SK-N-SH (cell line): ENCODE measurements around the gene CAMK2D. TPM values are rescaled to one million over a fixed set of nuclear protein-coding genes. Genes with fewer than 3 reads are reported as not detected.

Source experiments
- CTCF ChIA-PET: fragments of 300-600, 350-600 bp; formaldehyde crosslinking; extraction: SDS; loops from one replicate; lab custom pipeline; 2021; lab: Yijun Ruan, JAX
- POLR2A ChIA-PET: fragments of 350-600 bp; sonication (Branson Sonifier 250); formaldehyde crosslinking; extraction: SDS; loops from one replicate; lab custom pipeline; 2020; ENCODE audit warnings: antibody characterized with exemption, inconsistent platforms; lab: Yijun Ruan, JAX
- DNase-seq: peaks from one replicate; pipeline ENCODE4 v3.0.0; 2012
- H2AFZ ChIP-seq: fragments of 200-600 bp; sonication (generic); 2 replicates; pipeline ENCODE4 v1.8.1; 2016; ENCODE audit warnings: antibody characterized with exemption, mild to moderate bottlenecking, low read depth
- H3F3A ChIP-seq: fragments of 200-600 bp; sonication (generic); replicated peaks from 2 replicates; pipeline ENCODE3; 2016; ENCODE audit warnings: antibody characterized with exemption, mild to moderate bottlenecking; ENCODE audit not compliant: insufficient read depth
- H3K27ac ChIP-seq, 2 experiments: fragments of 200-500 bp in 1 of 2; fragments of 200-600 bp in 1 of 2; sonication (Bioruptor generic) in 1 of 2; sonication (generic), shearing (Covaris generic) in 1 of 2; 2 replicates each; pipeline versions ENCODE4 v1.5.1 to v1.6.1; 2014 to 2016; ENCODE audit warnings: low read depth in 2 of 2, inconsistent platforms in 1 of 2, low read length in 1 of 2, mild to moderate bottlenecking in 1 of 2, mixed read lengths in 1 of 2
- H3K27me3 ChIP-seq: fragments of 200-600 bp; sonication (generic), shearing (Covaris generic); 2 replicates; pipeline ENCODE4 v1.6.1; 2016; ENCODE audit warnings: mixed run types; ENCODE audit not compliant: insufficient read depth
- H3K36me3 ChIP-seq, 2 experiments: fragments of 200-500 bp in 1 of 2; fragments of 200-600 bp in 1 of 2; sonication (Bioruptor generic) in 1 of 2; sonication (generic) in 1 of 2; replicated peaks in 1 of 2; 2 replicates each; pipeline versions ENCODE3 to v1.5.1; 2014 to 2016; ENCODE audit warnings: low read length in 1 of 2, mild to moderate bottlenecking in 1 of 2; ENCODE audit not compliant: insufficient read depth in 2 of 2, control insufficient read depth in 1 of 2
- H3K4me1 ChIP-seq, 2 experiments: fragments of 200-500 bp in 1 of 2; fragments of 200-600 bp in 1 of 2; sonication (Bioruptor generic) in 1 of 2; sonication (generic), shearing (Covaris generic) in 1 of 2; 2 replicates each; pipeline versions ENCODE4 v1.5.1 to v1.6.1; 2014 to 2016; ENCODE audit warnings: low read depth in 1 of 2, low read length in 1 of 2, mixed run types in 1 of 2; ENCODE audit not compliant: insufficient read depth in 2 of 2, control insufficient read depth in 1 of 2
- H3K4me2 ChIP-seq: fragments of 200-600 bp; sonication (generic), shearing (Covaris generic); 2 replicates; pipeline ENCODE4 v1.6.1; 2017; ENCODE audit warnings: mixed run types
- H3K4me3 ChIP-seq, 2 experiments: fragments of 200-500 bp in 1 of 2; fragments of 200-600 bp in 1 of 2; sonication (Bioruptor generic) in 1 of 2; sonication (generic), shearing (Covaris generic) in 1 of 2; 2 replicates each; pipeline versions ENCODE4 v1.5.1 to v1.8.1; 2014 to 2016; ENCODE audit warnings: low read depth in 2 of 2, inconsistent platforms in 1 of 2, low read length in 1 of 2, mild to moderate bottlenecking in 1 of 2, mixed read lengths in 1 of 2, moderate library complexity in 1 of 2
- H3K79me2 ChIP-seq: fragments of 200-600 bp; sonication (generic); 2 replicates; pipeline ENCODE4 v1.8.1; 2017; ENCODE audit warnings: mild to moderate bottlenecking; ENCODE audit not compliant: insufficient read depth
- H3K9ac ChIP-seq: fragments of 200-600 bp; sonication (generic); 2 replicates; pipeline ENCODE4 v1.6.1; 2017; ENCODE audit warnings: mixed run types
- H3K9me2 ChIP-seq: fragments of 200-600 bp; sonication (generic); 2 replicates; pipeline ENCODE4 v1.6.1; 2017; ENCODE audit warnings: mixed run types
- H3K9me3 ChIP-seq: fragments of 200-600 bp; sonication (generic); 2 replicates; pipeline ENCODE4 v1.6.1; 2017; ENCODE audit warnings: mixed run types, mild to moderate bottlenecking, moderate library complexity
- H4K20me1 ChIP-seq: fragments of 200-600 bp; sonication (generic); 2 replicates; pipeline ENCODE4 v1.6.1; 2017; ENCODE audit warnings: mild to moderate bottlenecking, mixed run types; ENCODE audit not compliant: insufficient read depth
- CHD2 ChIP-seq: fragments of 150-350 bp; IDR thresholded peaks from 2 replicates; pipeline ENCODE4 v1.6.1; 2018; ENCODE audit warnings: low read length; ENCODE audit not compliant: partially characterized antibody
- FOXJ3 ChIP-seq: sonication (generic); formaldehyde crosslinking; IDR thresholded peaks from 2 replicates; pipeline ENCODE4 v1.5.1; 2020; ENCODE audit warnings: mild to moderate bottlenecking, missing genetic modification reagents
- GATA2 ChIP-seq: sonication (generic); formaldehyde crosslinking; IDR thresholded peaks from 2 replicates; pipeline ENCODE4 v1.5.0; 2020; ENCODE audit warnings: mild to moderate bottlenecking, missing genetic modification reagents
- JUND ChIP-seq: IDR thresholded peaks from 2 replicates; pipeline ENCODE4 v1.4.0; 2012
- NFIC ChIP-seq: IDR thresholded peaks from 2 replicates; pipeline ENCODE4 v1.4.0; 2012; ENCODE audit warnings: borderline replicate concordance
- SIN3A ChIP-seq: IDR thresholded peaks from 2 replicates; pipeline ENCODE4 v1.6.1; 2012; ENCODE audit warnings: low read depth, mild to moderate bottlenecking, low read length, moderate library complexity, borderline replicate concordance
- SMC3 ChIP-seq: IDR thresholded peaks from 2 replicates; pipeline ENCODE4 v1.6.1; 2012; ENCODE audit warnings: low read depth, low read length, improper control_type of control experiment
- YY1 ChIP-seq: IDR thresholded peaks from 2 replicates; pipeline ENCODE4 v1.4.0; 2012; ENCODE audit warnings: low read depth, mild to moderate bottlenecking
- WGBS: methylation state at CpG from one replicate; pipeline ENCODE4 v1.1.6; 2017; ENCODE audit warnings: low lambda C conversion rate; 5-methylcytosine and 5-hydroxymethylcytosine counted together
- polyA plus RNA-seq, 3 experiments: library from polyadenylated mRNA; depleted of rRNA; stranded (reverse); fragments of >200 nt; gene quantifications; 2 replicates each; pipeline ENCODE4 v1.2.3, GENCODE V29; 2012
- TF ChIP-seq, protein P1 (sequence below): fragments of 150-350 bp; IDR thresholded peaks from 2 replicates; pipeline ENCODE4 v1.6.1; 2016; ENCODE audit warnings: mild to moderate bottlenecking, low read depth, low read length
- TF ChIP-seq, protein P2 (sequence below): IDR thresholded peaks from 2 replicates; pipeline ENCODE4; 2012
- TF ChIP-seq, protein P3 (sequence below): IDR thresholded peaks from 2 replicates; pipeline ENCODE4 v1.4.0; 2012; ENCODE audit warnings: low read depth, borderline replicate concordance

Gene CAMK2D
- polyA plus RNA-seq, 1 of the 3 experiments (the other 2 are of a cell fraction) = 17.0 TPM

DNA sequence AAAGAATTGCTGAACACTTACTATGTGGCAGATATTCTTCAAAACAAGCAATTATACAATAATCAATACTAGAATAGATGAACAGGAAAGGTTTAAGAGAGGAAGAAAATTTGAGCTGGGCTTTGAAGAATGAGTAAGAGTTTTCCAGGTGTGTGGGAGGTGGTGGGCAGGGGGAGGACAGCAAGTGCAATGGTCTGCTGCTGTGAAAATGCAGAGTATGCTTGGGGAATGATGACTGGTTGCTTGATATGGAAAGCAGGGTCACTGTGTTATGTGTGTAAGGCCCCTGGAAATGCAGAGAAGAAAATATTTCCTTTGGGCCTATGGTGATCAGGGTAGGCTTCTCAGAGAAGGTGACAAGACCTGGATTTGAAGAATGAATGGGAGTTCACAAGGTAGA, 300.3 kb downstream of the CAMK2D start:
- Histone ChIP-seq H3K4me3 (no peak overlapping the region), H3K9me2 (no peaks in the 10 kb centered on the region), H3K27me3 (no peaks in the 10 kb centered on the region), H3K9ac (no peak overlapping the region), H3F3A (peaks cover 3% of the 10 kb centered on the region), H3K79me2 (no peaks in the 10 kb centered on the region), H4K20me1 (no peaks in the 10 kb centered on the region), H3K27ac (no peak overlapping the region), H3K4me2 (no peak overlapping the region), H2AFZ (no peak overlapping the region), H3K4me1 (no peaks in the 10 kb centered on the region), H3K36me3 (peaks cover 45 to 85% of the 10 kb centered on the region in 2 experiments), H3K9me3 (no peaks in the 10 kb centered on the region)
- DNase-seq = no peak
- CTCF ChIA-PET = no interaction called here
- TF ChIP-seq NFIC (no peak), SMC3 (no peak), YY1 (no peak)
- TF ChIP-seq, protein P1, sequence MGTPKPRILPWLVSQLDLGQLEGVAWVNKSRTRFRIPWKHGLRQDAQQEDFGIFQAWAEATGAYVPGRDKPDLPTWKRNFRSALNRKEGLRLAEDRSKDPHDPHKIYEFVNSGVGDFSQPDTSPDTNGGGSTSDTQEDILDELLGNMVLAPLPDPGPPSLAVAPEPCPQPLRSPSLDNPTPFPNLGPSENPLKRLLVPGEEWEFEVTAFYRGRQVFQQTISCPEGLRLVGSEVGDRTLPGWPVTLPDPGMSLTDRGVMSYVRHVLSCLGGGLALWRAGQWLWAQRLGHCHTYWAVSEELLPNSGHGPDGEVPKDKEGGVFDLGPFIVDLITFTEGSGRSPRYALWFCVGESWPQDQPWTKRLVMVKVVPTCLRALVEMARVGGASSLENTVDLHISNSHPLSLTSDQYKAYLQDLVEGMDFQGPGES = no peak
- POLR2A ChIA-PET = no interaction called here

DNA sequence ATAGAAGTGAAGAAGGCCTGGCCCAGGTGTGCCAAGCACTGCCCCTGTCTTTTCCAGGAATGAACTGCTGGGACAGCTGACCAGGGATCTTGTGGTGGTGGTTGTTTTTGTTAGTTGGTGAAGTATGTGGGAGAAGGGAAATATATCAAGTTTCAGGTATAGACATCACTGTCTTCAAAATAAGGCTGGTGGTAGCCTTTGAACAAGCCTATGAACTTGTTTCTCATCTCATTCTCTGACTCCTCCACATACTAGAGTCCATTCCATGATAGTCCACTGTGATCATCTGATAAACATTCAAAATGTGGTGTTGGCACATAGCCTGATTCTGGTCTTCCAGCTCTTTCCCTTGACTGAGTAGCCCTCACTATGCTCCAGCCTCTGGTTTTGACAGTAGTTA, 303.7 kb downstream of the CAMK2D start:
- no peak for DNase-seq
- H3K9me2 ChIP-seq = no peaks in the 10 kb centered on the region
- H4K20me1 ChIP-seq = no peaks in the 10 kb centered on the region
- POLR2A ChIA-PET = no interaction called here
- no peak overlapping the region for H3K4me2 ChIP-seq
- H3K9me3 ChIP-seq = no peaks in the 10 kb centered on the region
- no peak overlapping the region for H3K9ac ChIP-seq
- peaks cover 7% of the 10 kb centered on the region for H3F3A ChIP-seq
- peaks cover 63 to 81% of the 10 kb centered on the region in 2 experiments for H3K36me3 ChIP-seq
- no peaks in the 10 kb centered on the region for H3K79me2 ChIP-seq
- peaks cover 0 to 14% of the 10 kb centered on the region in 2 experiments; a peak in 1 of 4 replicates for H3K4me1 ChIP-seq
- no peak overlapping the region for H3K27ac ChIP-seq
- TF ChIP-seq, protein P2, sequence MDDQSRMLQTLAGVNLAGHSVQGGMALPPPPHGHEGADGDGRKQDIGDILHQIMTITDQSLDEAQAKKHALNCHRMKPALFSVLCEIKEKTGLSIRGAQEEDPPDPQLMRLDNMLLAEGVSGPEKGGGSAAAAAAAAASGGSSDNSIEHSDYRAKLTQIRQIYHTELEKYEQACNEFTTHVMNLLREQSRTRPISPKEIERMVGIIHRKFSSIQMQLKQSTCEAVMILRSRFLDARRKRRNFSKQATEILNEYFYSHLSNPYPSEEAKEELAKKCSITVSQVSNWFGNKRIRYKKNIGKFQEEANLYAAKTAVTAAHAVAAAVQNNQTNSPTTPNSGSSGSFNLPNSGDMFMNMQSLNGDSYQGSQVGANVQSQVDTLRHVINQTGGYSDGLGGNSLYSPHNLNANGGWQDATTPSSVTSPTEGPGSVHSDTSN = no peak
- TF ChIP-seq SMC3 (no peak), JUND (no peak), GATA2 (CRISPR knock-in tag) (no peak), FOXJ3 (CRISPR knock-in tag) (no peak)
- TF ChIP-seq, all 33 proteins: peak for 0
- Histone ChIP-seq H3K4me3 (no peak overlapping the region), H3K27me3 (no peaks in the 10 kb centered on the region), H2AFZ (no peak overlapping the region)
- CTCF ChIA-PET = no interaction called here

DNA sequence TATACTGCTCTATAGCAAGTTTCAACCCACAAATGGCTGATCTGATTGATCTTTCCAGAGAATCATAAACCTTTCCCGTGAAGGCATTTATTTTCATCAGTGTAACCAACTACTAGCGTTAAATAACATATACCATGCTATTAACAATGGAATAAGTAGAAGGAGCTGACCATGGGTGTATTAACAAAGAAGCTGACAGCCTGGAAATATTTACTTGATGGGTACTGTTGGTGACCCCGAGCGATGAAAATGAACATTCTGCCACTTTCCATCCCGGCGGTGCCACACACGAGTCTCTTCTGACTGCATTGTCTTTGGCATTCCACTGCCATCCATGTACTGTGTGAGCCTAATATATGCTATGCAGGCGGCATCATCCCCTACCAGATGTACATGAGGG, 304.4 kb downstream of the CAMK2D start:
- no peaks in the 10 kb centered on the region for H4K20me1 ChIP-seq
- TF ChIP-seq, protein P3, sequence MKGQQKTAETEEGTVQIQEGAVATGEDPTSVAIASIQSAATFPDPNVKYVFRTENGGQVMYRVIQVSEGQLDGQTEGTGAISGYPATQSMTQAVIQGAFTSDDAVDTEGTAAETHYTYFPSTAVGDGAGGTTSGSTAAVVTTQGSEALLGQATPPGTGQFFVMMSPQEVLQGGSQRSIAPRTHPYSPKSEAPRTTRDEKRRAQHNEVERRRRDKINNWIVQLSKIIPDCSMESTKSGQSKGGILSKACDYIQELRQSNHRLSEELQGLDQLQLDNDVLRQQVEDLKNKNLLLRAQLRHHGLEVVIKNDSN = no peak
- TF ChIP-seq SIN3A = no peak
- no peak for TF ChIP-seq CHD2
- no peak for DNase-seq
- ChIA-PET POLR2A (no interaction called here), CTCF (no interaction called here)
- no peak overlapping the region for H2AFZ ChIP-seq
- H3K9me2 ChIP-seq = no peaks in the 10 kb centered on the region
- no peaks in the 10 kb centered on the region for H3K79me2 ChIP-seq
- H3K9ac ChIP-seq = no peak overlapping the region
- no peaks in the 10 kb centered on the region for H3K9me3 ChIP-seq
- H3F3A ChIP-seq = peaks cover 7% of the 10 kb centered on the region
- H3K36me3 ChIP-seq = peaks cover 63 to 81% of the 10 kb centered on the region in 2 experiments
- peaks cover 0 to 15% of the 10 kb centered on the region in 2 experiments; a peak in 1 of 4 replicates for H3K4me1 ChIP-seq
- H3K27me3 ChIP-seq = no peaks in the 10 kb centered on the region
- H3K4me2 ChIP-seq = no peak overlapping the region
- no peak overlapping the region for H3K27ac ChIP-seq
- no peak overlapping the region for H3K4me3 ChIP-seq
- 92% methylated on average over 8 of the region's 8 CpGs for WGBS
